Activated naive CD4-positive, alpha-beta T cell (primary cell): ENCODE results near the gene MRPL10.

Experiments
- DNase-seq, 4 experiments: peaks; one replicate each; lab custom pipeline; 2025; lab: John Stamatoyannopoulos, UW

Gene MRPL10

GRCh38 chr17:47813512-47814031 is 17.8 kb downstream of the MRPL10 start:
- no peak for DNase-seq

GRCh38 chr17:47813077-47813476 is 18.3 kb downstream of the MRPL10 start:
- no peak for DNase-seq

- no peak for DNase-seq
Observed at GRCh38 chr17:47812146-47812920, 19.0 kb downstream of the MRPL10 start.

GRCh38 chr17:47811709-47812108 is 19.6 kb downstream of the MRPL10 start:
- DNase-seq: no peak

GRCh38 chr17:47810901-47811635 is 20.3 kb downstream of the MRPL10 start:
- DNase-seq: no peak

GRCh38 chr17:47810200-47810821 is 21.0 kb downstream of the MRPL10 start:
- DNase-seq: no peak

GRCh38 chr17:47808830-47809480 is 22.4 kb downstream of the MRPL10 start:
- DNase-seq: no peak

GRCh38 chr17:47808036-47808829 is 23.1 kb downstream of the MRPL10 start:
- DNase-seq: no peak

GRCh38 chr17:47807421-47807820 is 23.9 kb downstream of the MRPL10 start:
- DNase-seq: no peak

- no peak for DNase-seq
Observed at GRCh38 chr17:47806913-47807255, 24.5 kb downstream of the MRPL10 start.

- no peak for DNase-seq
Observed at GRCh38 chr17:47806026-47806912, 25.1 kb downstream of the MRPL10 start.

GRCh38 chr17:47804461-47804860 is 26.9 kb downstream of the MRPL10 start:
- no peak for DNase-seq

- no peak for DNase-seq
Observed at GRCh38 chr17:47803751-47804150, 27.6 kb downstream of the MRPL10 start.

GRCh38 chr17:47803201-47803600 is 28.1 kb downstream of the MRPL10 start:
- DNase-seq: no peak

GRCh38 chr17:47802341-47803022 is 28.9 kb downstream of the MRPL10 start:
- DNase-seq: peak in 1 of 4 experiments; percentile 16

GRCh38 chr17:47801906-47802305 is 29.4 kb downstream of the MRPL10 start:
- no peak for DNase-seq

GRCh38 chr17:47801176-47801765 is 30.1 kb downstream of the MRPL10 start:
- DNase-seq: no peak

- no peak for DNase-seq
Observed at GRCh38 chr17:47800686-47801085, 30.7 kb downstream of the MRPL10 start.

- DNase-seq: no peak
Observed at GRCh38 chr17:47797797-47798196, 33.5 kb downstream of the MRPL10 start.
